HepG2 (cell line): Measurements from ENCODE around the gene LOXL3. TPM values are rescaled to one million over a fixed set of nuclear protein-coding genes. Genes with fewer than 3 reads are reported as not detected.

Experiments used
- ADNP ChIP-seq: sonication (generic); formaldehyde crosslinking; IDR thresholded peaks from 2 replicates; pipeline ENCODE4 v1.4.0; 2020; ENCODE audit warnings: missing genetic modification reagents
- CBX1 ChIP-seq: IDR thresholded peaks from one replicate; pipeline ENCODE4 v1.6.1; 2016; ENCODE audit warnings: antibody characterized with exemption, low read depth
- HBP1 ChIP-seq: IDR thresholded peaks from 2 replicates; pipeline ENCODE4 v1.6.1; 2016; ENCODE audit warnings: low read depth, control low read depth
- MIXL1 ChIP-seq: IDR thresholded peaks from 2 replicates; pipeline ENCODE4 v1.6.1; 2016
- MNT ChIP-seq: fragments of 450-650 bp; IDR thresholded peaks from 2 replicates; pipeline ENCODE4 v1.6.1; 2016
- NKX3-1 ChIP-seq: sonication (generic); formaldehyde crosslinking; IDR thresholded peaks from 2 replicates; pipeline ENCODE4 v1.5.0; 2020; ENCODE audit warnings: missing genetic modification reagents
- RARG ChIP-seq: sonication (generic); formaldehyde crosslinking; IDR thresholded peaks from 2 replicates; pipeline ENCODE4 v1.4.0; 2020; ENCODE audit warnings: low read depth, mild to moderate bottlenecking, missing genetic modification reagents
- TCF12 ChIP-seq, 2 experiments: fragments of 450-650 bp in 1 of 2; sonication (generic) in 1 of 2; formaldehyde crosslinking in 1 of 2; IDR thresholded peaks; 2 replicates each; pipeline versions ENCODE4 v1.6.1 to v1.8.0; 2017 to 2022; ENCODE audit warnings: antibody characterized with exemption in 1 of 2, mild to moderate bottlenecking in 1 of 2, missing genetic modification reagents in 1 of 2, moderate library complexity in 1 of 2
- THAP9 ChIP-seq: sonication (generic); formaldehyde crosslinking; IDR thresholded peaks from 2 replicates; pipeline ENCODE4; 2020; ENCODE audit warnings: missing genetic modification reagents, mild to moderate bottlenecking, borderline replicate concordance
- U2AF2 ChIP-seq: fragments of 200-400 bp; formaldehyde crosslinking; IDR thresholded peaks from 2 replicates; pipeline ENCODE4 v1.6.1; 2017; ENCODE audit warnings: low read depth, mild to moderate bottlenecking, low read length
- ZBTB10 ChIP-seq: sonication (generic); formaldehyde crosslinking; IDR thresholded peaks from 2 replicates; pipeline ENCODE4 v1.4.0; 2020; ENCODE audit warnings: missing genetic modification reagents, borderline replicate concordance
- ZFP36L2 ChIP-seq: sonication (generic); formaldehyde crosslinking; IDR thresholded peaks from 2 replicates; pipeline ENCODE4 v1.4.0; 2020; ENCODE audit warnings: missing genetic modification reagents
- ZNF180 ChIP-seq: sonication (generic); formaldehyde crosslinking; IDR thresholded peaks from 2 replicates; pipeline ENCODE4 v1.4.0; 2020; ENCODE audit warnings: low read depth, missing genetic modification reagents, borderline replicate concordance
- ZNF414 ChIP-seq: sonication (generic); formaldehyde crosslinking; IDR thresholded peaks from 2 replicates; pipeline ENCODE4 v1.5.0; 2020; ENCODE audit warnings: missing genetic modification reagents
- ZNF615 ChIP-seq: sonication (generic); formaldehyde crosslinking; IDR thresholded peaks from 2 replicates; pipeline ENCODE4 v1.5.0; 2020; ENCODE audit warnings: mild to moderate bottlenecking, missing genetic modification reagents, borderline replicate concordance
- ZNF737 ChIP-seq: sonication (generic); formaldehyde crosslinking; IDR thresholded peaks from 2 replicates; pipeline ENCODE4 v1.5.0; 2020; ENCODE audit warnings: missing genetic modification reagents, mild to moderate bottlenecking, borderline replicate concordance
- ZNF792 ChIP-seq: IDR thresholded peaks from 2 replicates; pipeline ENCODE4 v1.6.1; 2016
- ZNF841 ChIP-seq: sonication (generic); formaldehyde crosslinking; IDR thresholded peaks from 2 replicates; pipeline ENCODE4 v1.8.1; 2023; ENCODE audit warnings: missing genetic modification reagents, borderline replicate concordance
- polyA plus RNA-seq, 8 experiments: library from polyadenylated mRNA; depleted of rRNA in 3 of 8; stranded (reverse) in 7 of 8; unstranded in 1 of 8; fragments of >200 nt; fragmentation: Illumina TruSeq in 4 of 8; extraction: Trizol in 4 of 8; gene quantifications; 2 replicates each; pipeline versions ENCODE4 v1.2.1 to v1.2.3, GENCODE V29; 2011 to 2016; ENCODE audit warnings: low read depth in 4 of 8, missing spikeins in 1 of 8, mixed read lengths in 1 of 8; ENCODE audit not compliant: insufficient read depth in 1 of 8
- total RNA-seq, 5 experiments: library from RNA; depleted of rRNA; stranded (reverse); fragments of >200 nt; fragmentation: Illumina TruSeq; extraction: Trizol; gene quantifications; 2 replicates each; pipeline ENCODE4 v1.2.3, GENCODE V29; 2016; ENCODE audit warnings: low read depth in 1 of 5
- TF ChIP-seq, protein P1 (sequence below): sonication (generic); formaldehyde crosslinking; IDR thresholded peaks from 2 replicates; pipeline ENCODE4 v1.5.0; 2020; ENCODE audit warnings: missing genetic modification reagents, mild to moderate bottlenecking, borderline replicate concordance

Gene LOXL3
- total and polyA plus RNA-seq, 2 of the 13 experiments (the other 11 are each of a cell fraction or from before 2014, with no cell fraction given): 0.55 to 6.5 TPM

DNA sequence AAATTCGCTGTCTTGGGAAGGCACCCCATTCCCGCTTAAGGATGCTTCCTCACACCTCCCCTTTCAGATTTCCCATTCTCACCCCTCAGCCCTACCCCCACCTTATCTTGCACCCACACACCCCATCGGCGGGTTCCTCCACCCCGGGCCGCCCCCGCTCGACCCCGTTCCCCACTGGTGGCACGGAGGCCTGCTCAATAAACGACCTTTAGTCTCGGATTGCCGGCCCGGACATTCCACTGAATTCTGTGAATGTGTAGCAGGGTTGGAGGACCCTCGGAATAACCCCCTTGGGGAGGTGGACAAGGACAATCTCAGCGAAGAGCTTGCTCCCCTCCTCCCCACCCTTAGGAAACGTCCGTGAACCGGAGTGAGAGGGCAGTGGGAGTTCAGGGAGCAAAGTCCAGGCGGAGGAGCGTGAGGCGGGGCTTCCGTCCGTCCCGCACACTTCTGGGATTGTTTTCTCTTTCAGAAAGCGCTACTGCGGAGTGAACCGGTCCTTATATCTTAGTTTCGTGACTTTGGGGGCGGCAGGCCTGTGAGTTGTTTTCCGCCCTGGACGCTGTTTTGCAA, 51.5 kb downstream of the LOXL3 start (continued):
- TF ChIP-seq ZNF414 (CRISPR knock-in tag): no peak
- TF ChIP-seq ADNP: no peak
- TF ChIP-seq U2AF2: no peak; the same call in 1 of the 2 replicates
- TF ChIP-seq NKX3-1: no peak
- TF ChIP-seq THAP9 (CRISPR knock-in tag): no peak
- TF ChIP-seq RARG (CRISPR knock-in tag): no peak
- TF ChIP-seq MIXL1: peak; percentile 63
- TF ChIP-seq ZNF615 (CRISPR knock-in tag): no peak
- TF ChIP-seq ZBTB10 (CRISPR knock-in tag): peak; percentile 66; the same call in 1 of the 2 replicates
- no peak for TF ChIP-seq MNT
- TF ChIP-seq TCF12 (IDR thresholded peaks at IDR 0.05): no peak
- no peak for TF ChIP-seq TCF12 (CRISPR knock-in tag; IDR thresholded peaks at IDR 0.05)
- 0 out of 2 replicates have a peak, but pooled peaks have one; percentile 56 for TF ChIP-seq ZNF841 (CRISPR knock-in tag)
- TF ChIP-seq ZNF737: no peak
- no peak for TF ChIP-seq CBX1
- TF ChIP-seq, protein P1, sequence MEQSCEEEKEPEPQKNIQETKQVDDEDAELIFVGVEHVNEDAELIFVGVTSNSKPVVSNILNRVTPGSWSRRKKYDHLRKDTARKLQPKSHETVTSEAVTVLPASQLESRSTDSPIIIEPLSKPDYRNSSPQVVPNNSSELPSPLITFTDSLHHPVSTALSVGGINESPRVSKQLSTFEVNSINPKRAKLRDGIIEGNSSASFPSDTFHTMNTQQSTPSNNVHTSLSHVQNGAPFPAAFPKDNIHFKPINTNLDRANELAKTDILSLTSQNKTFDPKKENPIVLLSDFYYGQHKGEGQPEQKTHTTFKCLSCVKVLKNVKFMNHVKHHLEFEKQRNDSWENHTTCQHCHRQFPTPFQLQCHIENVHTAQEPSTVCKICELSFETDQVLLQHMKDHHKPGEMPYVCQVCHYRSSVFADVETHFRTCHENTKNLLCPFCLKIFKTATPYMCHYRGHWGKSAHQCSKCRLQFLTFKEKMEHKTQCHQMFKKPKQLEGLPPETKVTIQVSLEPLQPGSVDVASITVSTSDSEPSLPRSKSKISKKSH (CRISPR knock-in tag): 0 out of 2 replicates have a peak, but pooled peaks have one; percentile 7
- TF ChIP-seq ZNF792: peak; percentile 94
- TF ChIP-seq HBP1 (CRISPR knock-in tag): no peak; the same call in 1 of the 2 replicates
- no peak for TF ChIP-seq ZFP36L2 (CRISPR knock-in tag)
- no peak for TF ChIP-seq ZNF180 (CRISPR knock-in tag)
